ENCODE measurements around the gene OSBPL8.
"Not testable (repeated sequence)": the region's sequence is repeated elsewhere in the genome, so short reads cannot be mapped to it uniquely, and the experiment has no call there.

The OSBPL8 gene

DNA sequence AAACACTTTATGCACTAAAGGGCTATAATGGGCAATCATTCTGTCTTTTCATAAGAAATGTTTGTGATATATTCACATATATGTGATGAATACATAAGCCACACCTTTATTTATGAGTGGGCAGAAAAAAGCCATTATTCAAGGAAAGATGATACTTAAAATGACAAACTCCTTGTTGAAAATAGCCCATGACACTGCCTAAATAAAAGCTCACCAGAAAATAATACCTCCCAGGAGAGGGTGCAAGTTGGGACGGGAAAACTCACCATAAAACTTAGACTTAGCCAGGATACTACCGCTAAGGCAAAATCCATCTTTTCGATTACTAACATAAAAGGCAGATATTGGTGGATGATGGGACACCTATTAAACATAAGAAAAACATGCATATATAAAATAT is 175.6 kb downstream of the OSBPL8 start:
- DNase-seq (ENCODE audit: low read depth): no peak
- H3K4me3 ChIP-seq (ENCODE audit: low read length): no peak overlapping the region
- H3K27me3 ChIP-seq (replicated peaks; ENCODE audit: control insufficient read depth, insufficient read depth, low read length): no peaks in the 10 kb centered on the region
- no peaks in the 10 kb centered on the region for H3K9me3 ChIP-seq (ENCODE audit: control insufficient read depth, low read length)
- peaks cover 59% of the 10 kb centered on the region for H3K36me3 ChIP-seq (ENCODE audit: control insufficient read depth, insufficient read depth, low read length, severe bottlenecking)
- no peaks in the 10 kb centered on the region for H3K4me1 ChIP-seq (ENCODE audit: control insufficient read depth, insufficient read depth, low read length)
- H3K9ac ChIP-seq (ENCODE audit: low read length): no peak overlapping the region

DNA sequence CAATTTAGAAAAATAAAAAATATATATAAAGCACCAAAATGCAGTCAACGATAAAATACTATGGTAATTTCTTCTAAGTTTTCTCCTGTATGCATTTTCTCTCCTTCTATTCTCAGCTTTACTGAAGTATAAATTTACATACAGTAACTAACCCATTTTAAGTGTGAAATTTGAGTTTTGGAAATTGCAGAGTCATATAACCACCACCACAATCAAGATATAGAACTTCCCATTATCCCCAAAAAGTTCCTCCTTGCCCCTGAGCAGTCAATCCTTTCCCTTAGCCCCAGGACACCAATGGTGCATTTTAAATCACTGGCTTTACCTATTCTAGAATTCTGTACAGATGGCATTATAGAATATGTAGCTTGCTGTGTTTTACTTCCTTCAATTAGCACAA is 180.3 kb downstream of the OSBPL8 start:
- Histone ChIP-seq H3K36me3 (ENCODE audit: control insufficient read depth, insufficient read depth, low read length, severe bottlenecking) (peaks cover 45% of the 10 kb centered on the region), H3K9ac (ENCODE audit: low read length) (no peak overlapping the region), H3K4me3 (ENCODE audit: low read length) (no peak overlapping the region), H3K4me1 (ENCODE audit: control insufficient read depth, insufficient read depth, low read length) (peaks cover 24% of the 10 kb centered on the region), H3K27me3 (replicated peaks; ENCODE audit: control insufficient read depth, insufficient read depth, low read length) (no peaks in the 10 kb centered on the region), H3K9me3 (ENCODE audit: control insufficient read depth, low read length) (no peaks in the 10 kb centered on the region)
- DNase-seq (ENCODE audit: low read depth): no peak

DNA sequence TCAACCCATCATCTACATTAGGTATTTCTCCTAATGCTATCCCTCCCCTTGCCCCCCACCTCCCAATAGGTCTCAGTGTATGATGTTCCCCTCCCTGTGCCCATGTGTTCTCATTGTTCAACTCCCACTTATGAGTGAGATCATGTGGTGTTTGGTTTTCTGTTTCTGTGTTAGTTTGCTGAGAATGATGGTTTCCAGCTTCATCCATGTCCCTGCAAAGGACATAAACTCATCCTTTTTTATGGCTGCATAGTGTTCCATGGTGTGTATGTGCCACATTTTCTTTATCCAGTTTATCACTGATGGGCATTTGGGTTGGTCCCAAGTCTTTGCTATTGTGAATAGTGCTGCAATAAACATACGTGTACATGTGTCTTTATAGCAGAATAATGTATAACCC is 182.7 kb downstream of the OSBPL8 start:
- H3K4me1 ChIP-seq (ENCODE audit: control insufficient read depth, insufficient read depth, low read length): peaks cover 26% of the 10 kb centered on the region
- not testable (repeated sequence) for H3K27me3 ChIP-seq (replicated peaks; ENCODE audit: control insufficient read depth, insufficient read depth, low read length); H3K4me3 ChIP-seq (ENCODE audit: low read length); DNase-seq (ENCODE audit: low read depth); H3K9ac ChIP-seq (ENCODE audit: low read length); H3K9me3 ChIP-seq (ENCODE audit: control insufficient read depth, low read length)
- H3K36me3 ChIP-seq (ENCODE audit: control insufficient read depth, insufficient read depth, low read length, severe bottlenecking): peaks cover 42% of the 10 kb centered on the region

DNA sequence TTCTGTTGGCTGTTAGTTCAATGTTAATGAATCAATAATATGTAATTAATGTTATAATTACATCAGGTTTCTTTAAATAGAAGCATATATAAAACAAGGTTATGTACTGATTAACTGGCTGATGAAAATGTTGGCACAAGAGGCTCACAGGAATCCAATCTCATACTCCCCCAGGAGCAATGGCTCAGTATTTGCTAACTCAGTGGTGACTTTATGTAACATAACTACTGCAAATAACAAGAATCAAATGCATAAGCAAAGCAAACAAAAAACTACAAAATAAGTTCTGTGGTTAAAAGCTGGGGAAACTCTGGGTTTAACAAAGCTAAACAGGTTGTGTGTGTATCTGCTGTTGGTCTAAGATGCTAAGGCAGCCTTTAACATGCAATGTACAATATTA is 183.6 kb downstream of the OSBPL8 start:
- no peak for DNase-seq (ENCODE audit: low read depth)
- peaks cover 42% of the 10 kb centered on the region for H3K36me3 ChIP-seq (ENCODE audit: control insufficient read depth, insufficient read depth, low read length, severe bottlenecking)
- H3K9me3 ChIP-seq (ENCODE audit: control insufficient read depth, low read length): no peaks in the 10 kb centered on the region
- H3K27me3 ChIP-seq (replicated peaks; ENCODE audit: control insufficient read depth, insufficient read depth, low read length): no peaks in the 10 kb centered on the region
- H3K9ac ChIP-seq (ENCODE audit: low read length): no peak overlapping the region
- H3K4me3 ChIP-seq (ENCODE audit: low read length): no peak overlapping the region
- peaks cover 26% of the 10 kb centered on the region for H3K4me1 ChIP-seq (ENCODE audit: control insufficient read depth, insufficient read depth, low read length)

DNA sequence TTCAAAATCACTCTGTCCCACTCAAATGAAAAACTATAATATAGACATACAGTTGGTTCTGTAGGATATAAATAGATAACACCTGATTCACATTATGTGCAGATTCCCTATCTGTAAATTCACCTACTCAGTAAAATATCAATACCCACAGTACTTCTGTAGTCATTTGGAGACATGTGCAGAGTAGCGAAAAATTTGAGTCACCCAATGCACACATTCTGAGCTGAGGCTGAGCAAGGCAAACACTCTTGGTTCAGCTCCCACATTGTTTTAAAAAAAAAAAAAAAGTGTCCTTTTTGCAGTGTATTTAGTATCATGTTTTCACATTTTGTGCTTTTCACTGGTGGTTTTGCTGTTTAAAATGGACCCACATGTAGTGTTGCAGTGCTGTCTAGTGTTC is 184.1 kb downstream of the OSBPL8 start:
- Histone ChIP-seq H3K36me3 (ENCODE audit: control insufficient read depth, insufficient read depth, low read length, severe bottlenecking) (peaks cover 43% of the 10 kb centered on the region), H3K9me3 (ENCODE audit: control insufficient read depth, low read length) (no peaks in the 10 kb centered on the region), H3K4me1 (ENCODE audit: control insufficient read depth, insufficient read depth, low read length) (peaks cover 26% of the 10 kb centered on the region), H3K9ac (ENCODE audit: low read length) (no peak overlapping the region), H3K27me3 (replicated peaks; ENCODE audit: control insufficient read depth, insufficient read depth, low read length) (no peaks in the 10 kb centered on the region), H3K4me3 (ENCODE audit: low read length) (no peak overlapping the region)
- DNase-seq (ENCODE audit: low read depth): no peak

DNA sequence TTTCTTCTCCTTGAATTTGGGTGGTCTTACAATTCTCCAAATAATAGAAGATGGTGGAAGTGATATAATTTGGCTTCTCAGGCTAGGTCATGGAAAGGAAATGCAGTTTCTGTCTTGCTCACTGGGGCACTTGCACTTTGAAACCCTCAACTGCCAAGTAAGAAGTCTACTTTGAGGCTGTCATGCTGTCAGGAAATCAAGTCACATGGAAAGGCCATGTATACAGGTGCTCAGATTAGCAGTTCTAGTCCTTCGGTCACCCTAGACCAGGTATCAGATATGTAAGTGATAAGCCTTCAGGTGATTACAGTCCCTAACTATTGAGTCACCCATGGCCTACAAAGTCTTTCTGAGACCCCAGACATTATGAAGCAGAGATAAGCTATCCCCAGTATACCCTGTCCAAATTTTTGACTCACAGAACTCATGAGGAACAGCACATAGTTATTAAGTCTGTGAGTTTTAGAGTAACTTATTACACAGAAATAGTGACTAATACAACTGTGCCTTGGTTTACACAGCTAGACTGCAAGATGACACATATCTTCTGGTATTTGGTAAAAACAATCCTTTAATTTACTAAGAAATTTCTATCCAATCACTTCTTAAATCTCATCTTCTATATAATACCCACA is 185.1 kb downstream of the OSBPL8 start:
- Histone ChIP-seq H3K9me3 (ENCODE audit: control insufficient read depth, low read length) (no peaks in the 10 kb centered on the region), H3K4me1 (ENCODE audit: control insufficient read depth, insufficient read depth, low read length) (peaks cover 26% of the 10 kb centered on the region), H3K4me3 (ENCODE audit: low read length) (no peak overlapping the region), H3K27me3 (replicated peaks; ENCODE audit: control insufficient read depth, insufficient read depth, low read length) (no peaks in the 10 kb centered on the region), H3K36me3 (ENCODE audit: control insufficient read depth, insufficient read depth, low read length, severe bottlenecking) (peaks cover 53% of the 10 kb centered on the region), H3K9ac (ENCODE audit: low read length) (no peak overlapping the region)
- DNase-seq (ENCODE audit: low read depth): no peak

DNA sequence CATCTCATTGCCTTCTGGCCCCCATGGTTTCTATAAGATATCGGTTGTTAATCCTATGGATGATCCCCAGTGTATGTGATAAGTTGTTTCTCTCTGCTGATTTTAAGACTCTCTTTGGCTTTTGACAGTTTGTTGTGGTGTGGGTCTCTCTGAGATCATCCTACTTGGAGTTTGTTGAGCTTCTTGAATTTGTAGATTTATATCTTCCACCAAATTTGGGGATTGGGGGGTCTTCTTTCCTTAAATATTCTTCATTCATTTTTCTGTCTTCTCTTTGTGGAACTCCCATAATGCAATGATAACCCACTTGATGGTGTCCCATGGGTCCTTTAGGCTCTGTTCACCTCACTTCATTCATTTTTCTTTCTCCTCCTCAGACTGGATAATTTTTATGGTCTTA is 191.3 kb downstream of the OSBPL8 start:
- Histone ChIP-seq H3K4me3 (ENCODE audit: low read length) (no peak overlapping the region), H3K9me3 (ENCODE audit: control insufficient read depth, low read length) (peaks cover 5% of the 10 kb centered on the region), H3K9ac (ENCODE audit: low read length) (no peak overlapping the region), H3K36me3 (ENCODE audit: control insufficient read depth, insufficient read depth, low read length, severe bottlenecking) (peaks cover 76% of the 10 kb centered on the region), H3K27me3 (replicated peaks; ENCODE audit: control insufficient read depth, insufficient read depth, low read length) (no peaks in the 10 kb centered on the region), H3K4me1 (ENCODE audit: control insufficient read depth, insufficient read depth, low read length) (no peaks in the 10 kb centered on the region)
- DNase-seq (ENCODE audit: low read depth): no peak

DNA sequence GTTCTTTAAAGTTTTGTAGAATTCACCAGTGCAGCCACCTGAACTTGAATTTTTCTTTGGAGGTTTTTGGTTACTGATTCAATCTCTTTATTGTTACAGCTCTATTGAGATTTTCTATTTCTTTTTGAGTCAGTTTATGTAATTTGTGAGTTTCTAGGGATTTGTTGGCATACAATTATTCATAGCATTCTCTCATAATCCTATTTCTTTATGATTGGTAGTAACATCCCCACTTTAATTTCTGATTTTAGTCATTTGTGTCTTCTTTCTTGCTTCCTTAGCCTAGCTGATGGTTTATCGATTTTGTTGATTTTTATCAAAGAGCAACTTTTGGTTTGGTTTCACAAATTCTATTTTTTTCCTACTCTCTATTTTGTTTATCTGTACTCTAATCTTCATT is 193.4 kb downstream of the OSBPL8 start:
- H3K36me3 ChIP-seq (ENCODE audit: control insufficient read depth, insufficient read depth, low read length, severe bottlenecking): peaks cover 67% of the 10 kb centered on the region
- no peaks in the 10 kb centered on the region for H3K4me1 ChIP-seq (ENCODE audit: control insufficient read depth, insufficient read depth, low read length)
- H3K27me3 ChIP-seq (replicated peaks; ENCODE audit: control insufficient read depth, insufficient read depth, low read length): no peaks in the 10 kb centered on the region
- H3K4me3 ChIP-seq (ENCODE audit: low read length): no peak overlapping the region
- no peak for DNase-seq (ENCODE audit: low read depth)
- H3K9ac ChIP-seq (ENCODE audit: low read length): no peak overlapping the region
- H3K9me3 ChIP-seq (ENCODE audit: control insufficient read depth, low read length): peaks cover 5% of the 10 kb centered on the region

DNA sequence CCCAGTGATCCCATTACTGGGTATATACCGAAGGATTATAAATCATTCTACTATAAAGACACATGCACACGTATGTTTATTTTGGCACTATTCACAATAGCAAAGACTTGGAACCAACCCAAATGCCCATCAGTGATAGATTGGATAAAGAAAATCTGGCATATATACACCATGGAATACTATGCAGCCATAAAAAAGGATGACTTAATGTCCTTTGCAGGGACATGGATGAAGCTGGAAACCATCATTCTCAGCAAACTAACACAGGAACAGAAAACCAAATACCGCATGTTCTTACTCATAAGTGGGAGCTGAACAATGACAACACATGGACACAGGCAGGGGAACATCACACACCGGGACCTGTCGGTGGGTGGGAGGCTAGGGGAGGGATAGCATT is 195.4 kb downstream of the OSBPL8 start:
- DNase-seq (ENCODE audit: low read depth); H3K9ac ChIP-seq (ENCODE audit: low read length); H3K9me3 ChIP-seq (ENCODE audit: control insufficient read depth, low read length); H3K27me3 ChIP-seq (replicated peaks; ENCODE audit: control insufficient read depth, insufficient read depth, low read length); H3K4me3 ChIP-seq (ENCODE audit: low read length); H3K4me1 ChIP-seq (ENCODE audit: control insufficient read depth, insufficient read depth, low read length): not testable (repeated sequence)
- peaks cover 47% of the 10 kb centered on the region for H3K36me3 ChIP-seq (ENCODE audit: control insufficient read depth, insufficient read depth, low read length, severe bottlenecking)

DNA sequence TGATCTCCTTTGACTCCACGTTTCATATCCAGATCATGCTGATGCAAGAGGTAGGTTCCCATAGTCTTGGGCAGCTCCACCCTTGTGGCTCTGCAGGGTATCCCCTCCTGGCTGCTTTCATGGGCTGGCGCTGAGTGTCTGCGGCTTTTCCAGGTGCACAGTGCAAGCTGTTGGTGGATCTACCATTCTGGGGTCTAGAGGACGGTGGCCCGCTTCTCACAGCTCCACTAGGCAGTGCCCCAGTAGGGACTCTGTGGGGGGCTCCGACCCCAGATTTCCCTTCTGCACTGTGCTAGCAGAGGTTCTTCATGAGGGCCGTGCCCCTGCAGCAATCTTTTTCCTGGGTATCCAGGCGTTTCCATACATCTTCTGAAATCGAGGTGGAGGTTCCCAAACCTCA is 199.3 kb downstream of the OSBPL8 start:
- Histone ChIP-seq H3K9ac (ENCODE audit: low read length) (no peak overlapping the region), H3K36me3 (ENCODE audit: control insufficient read depth, insufficient read depth, low read length, severe bottlenecking) (peaks cover 38% of the 10 kb centered on the region), H3K9me3 (ENCODE audit: control insufficient read depth, low read length) (no peaks in the 10 kb centered on the region), H3K4me3 (ENCODE audit: low read length) (no peak overlapping the region), H3K27me3 (replicated peaks; ENCODE audit: control insufficient read depth, insufficient read depth, low read length) (no peaks in the 10 kb centered on the region), H3K4me1 (ENCODE audit: control insufficient read depth, insufficient read depth, low read length) (no peaks in the 10 kb centered on the region)
- DNase-seq (ENCODE audit: low read depth): no peak

DNA sequence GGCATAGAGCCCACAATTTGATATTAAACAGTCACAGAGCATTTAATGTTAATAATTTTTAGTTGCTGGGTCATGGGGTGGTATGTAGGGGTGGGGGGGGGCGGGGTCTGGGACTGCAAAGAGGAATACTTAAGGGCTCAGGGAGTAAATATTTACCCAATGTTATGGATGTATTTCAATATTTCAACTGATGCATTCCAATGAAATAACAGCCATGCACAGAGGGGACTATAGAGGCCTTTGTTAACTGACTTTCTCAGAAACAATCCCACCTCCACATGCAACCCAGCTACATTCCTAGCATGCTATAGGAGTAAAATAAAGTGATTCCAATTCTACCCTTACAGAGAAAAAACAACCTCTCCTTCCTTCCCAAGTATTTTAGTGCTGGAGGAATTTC is 203.5 kb downstream of the OSBPL8 start:
- no peak overlapping the region for H3K9ac ChIP-seq (ENCODE audit: low read length)
- no peak for DNase-seq (ENCODE audit: low read depth)
- H3K27me3 ChIP-seq (replicated peaks; ENCODE audit: control insufficient read depth, insufficient read depth, low read length): no peaks in the 10 kb centered on the region
- peaks cover 33% of the 10 kb centered on the region for H3K36me3 ChIP-seq (ENCODE audit: control insufficient read depth, insufficient read depth, low read length, severe bottlenecking)
- H3K4me3 ChIP-seq (ENCODE audit: low read length): no peak overlapping the region
- H3K9me3 ChIP-seq (ENCODE audit: control insufficient read depth, low read length): no peaks in the 10 kb centered on the region
- H3K4me1 ChIP-seq (ENCODE audit: control insufficient read depth, insufficient read depth, low read length): no peaks in the 10 kb centered on the region

Measured in adipocyte (in vitro differentiated cells).